Mesodermal cell (in vitro differentiated cells): ENCODE measurements around the gene ACTMAP. TPM values are rescaled to one million over a fixed set of nuclear protein-coding genes. Genes with fewer than 3 reads are reported as not detected.

ENCODE experiments used
- H3K27ac ChIP-seq: 2 replicates; pipeline ENCODE4 v1.7.0; 2013; ENCODE audit warnings: mild to moderate bottlenecking, low read depth, low read length, moderate library complexity; ENCODE audit not compliant: severe bottlenecking
- H3K36me3 ChIP-seq: 2 replicates; pipeline ENCODE4 v1.7.1; 2013; ENCODE audit warnings: mild to moderate bottlenecking, low read length, moderate library complexity; ENCODE audit not compliant: control insufficient read depth, insufficient read depth
- H3K4me1 ChIP-seq: one replicate; pipeline ENCODE4 v1.7.1; 2013; ENCODE audit warnings: mild to moderate bottlenecking, low read length; ENCODE audit not compliant: insufficient read depth, control insufficient read depth, poor library complexity, severe bottlenecking
- H3K4me3 ChIP-seq: 2 replicates; pipeline ENCODE4 v1.7.0; 2013; ENCODE audit warnings: low read length, control low read depth, mild to moderate bottlenecking; ENCODE audit not compliant: insufficient read depth, poor library complexity, severe bottlenecking; ENCODE audit errors: extremely low read depth
- H3K9me3 ChIP-seq: 2 replicates; pipeline ENCODE4 v1.7.1; 2013; ENCODE audit warnings: mild to moderate bottlenecking, low read length, moderate library complexity; ENCODE audit not compliant: control insufficient read depth
- WGBS, 2 experiments: methylation state at CpG; one replicate each; pipeline ENCODE4 v1.1.5; 2013; ENCODE audit warnings: missing lambda C conversion rate in 2 of 2; ENCODE audit not compliant: insufficient coverage in 2 of 2; 5-methylcytosine and 5-hydroxymethylcytosine counted together
- polyA plus RNA-seq, 2 experiments: library from polyadenylated mRNA; stranded (reverse); fragments of 50-300 nt; gene quantifications; one replicate each; pipeline ENCODE4 v1.2.3, GENCODE V29; 2013

ACTMAP gene, protein sequence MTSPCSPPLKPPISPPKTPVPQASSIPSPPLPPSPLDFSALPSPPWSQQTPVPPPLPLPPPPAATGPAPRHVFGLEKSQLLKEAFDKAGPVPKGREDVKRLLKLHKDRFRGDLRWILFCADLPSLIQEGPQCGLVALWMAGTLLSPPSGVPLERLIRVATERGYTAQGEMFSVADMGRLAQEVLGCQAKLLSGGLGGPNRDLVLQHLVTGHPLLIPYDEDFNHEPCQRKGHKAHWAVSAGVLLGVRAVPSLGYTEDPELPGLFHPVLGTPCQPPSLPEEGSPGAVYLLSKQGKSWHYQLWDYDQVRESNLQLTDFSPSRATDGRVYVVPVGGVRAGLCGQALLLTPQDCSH
- polyA plus RNA-seq (2013, experiment 1 of 2): 17.0 TPM
- polyA plus RNA-seq (2013, experiment 2 of 2): 18.0 TPM

DNA sequence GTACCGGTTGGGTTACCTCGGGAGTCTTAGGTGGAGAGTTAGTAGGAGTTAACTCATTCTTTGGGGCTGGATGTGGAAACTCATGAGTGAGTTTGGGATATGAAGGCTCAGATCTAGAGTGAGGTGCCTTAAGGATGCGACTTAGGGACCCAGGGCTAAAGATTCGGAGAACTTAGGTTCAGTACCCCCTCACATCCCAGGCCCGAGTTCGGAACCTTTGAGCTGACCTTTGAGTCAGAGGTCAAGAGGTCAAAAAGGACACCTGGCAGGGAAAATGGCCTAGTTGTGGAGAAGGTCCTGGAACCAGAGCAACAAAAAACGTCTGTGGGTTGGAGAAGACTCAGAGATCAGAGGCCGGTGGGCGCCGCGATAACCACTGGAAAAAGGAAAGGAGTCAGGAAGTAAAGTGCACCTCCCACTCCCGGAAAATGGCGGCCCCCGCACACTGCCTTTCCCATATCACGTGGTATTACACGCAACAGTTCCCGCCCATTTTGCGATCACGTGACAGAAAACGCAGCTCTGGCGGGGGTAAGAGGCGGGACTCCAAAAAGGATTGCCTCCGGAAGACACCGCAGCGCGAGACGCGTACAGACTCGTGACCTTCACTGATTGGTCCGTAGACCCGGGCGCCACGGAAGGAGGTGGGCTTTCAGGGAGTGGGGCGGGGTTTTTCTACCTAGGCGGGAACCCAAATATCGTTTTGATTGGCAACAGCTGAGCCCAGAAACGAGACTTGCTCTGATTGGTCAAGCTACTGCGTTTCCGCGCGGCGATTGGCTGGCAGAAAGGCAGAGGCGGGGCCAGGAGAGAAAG is at the start of gene ACTMAP:
ACTMAP (minus strand) TSS at position 420 of the 816 bp plus-strand sequence. CDS start 674 bp downstream, outside the sequence.
- Histone ChIP-seq H3K27ac (peak within 1 kb of the TSS; percentile 96), H3K9me3 (no peaks in the 10 kb centered on the region), H3K4me3 (peak within 1 kb of the TSS; percentile 92), H3K36me3 (peaks cover 36% of the 10 kb centered on the region), H3K4me1 (peaks cover 28% of the 10 kb centered on the region)
- 0 to 2% methylated on average over 37 to 42 of the region's 43 CpGs for WGBS, 2 experiments

DNA sequence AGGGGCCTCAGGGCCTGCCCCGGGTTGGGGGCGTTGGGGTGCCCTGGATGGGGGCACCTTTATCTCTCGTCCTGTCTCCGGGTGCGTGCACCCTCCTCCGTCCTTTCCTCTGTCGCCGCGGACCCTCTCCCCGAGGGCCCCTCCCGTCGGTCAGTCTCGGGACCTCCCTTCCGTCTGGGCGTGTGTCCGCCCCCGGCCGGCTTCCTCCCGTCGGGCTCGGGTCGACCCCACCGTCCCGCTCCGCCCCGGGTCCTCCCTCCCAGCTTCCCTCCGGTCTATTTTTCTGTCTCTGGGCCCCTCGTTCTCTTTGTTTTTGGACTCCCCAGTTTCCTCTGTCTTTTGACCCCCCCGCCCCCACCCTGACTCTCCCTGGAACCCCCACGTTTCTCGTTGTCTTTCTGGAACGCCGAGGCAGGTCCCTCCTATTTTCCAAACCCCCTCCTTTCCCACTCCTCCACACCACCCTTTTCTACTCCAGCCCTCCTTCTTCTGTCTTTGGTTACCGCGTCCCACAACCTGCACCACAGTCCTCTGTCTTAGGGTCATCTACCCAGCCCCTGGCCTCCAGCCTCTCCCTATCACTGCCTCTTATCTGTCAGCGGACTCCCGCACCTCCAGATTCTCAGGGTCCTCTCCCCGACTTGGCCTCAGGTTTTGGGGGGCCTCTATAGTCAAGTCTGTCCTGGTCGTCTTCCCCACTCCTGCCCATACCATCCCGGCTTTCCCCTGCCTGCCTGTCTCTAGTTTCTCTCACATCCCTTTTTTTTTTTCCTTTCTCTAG is 49.5 kb upstream of the ACTMAP start:
- WGBS, 2 experiments: 4% methylated on average over 32 to 40 of the region's 40 CpGs
- Histone ChIP-seq H3K9me3 (no peaks in the 10 kb centered on the region), H3K4me3 (peak overlapping the region; percentile 73), H3K27ac (peak overlapping the region; percentile 84), H3K36me3 (peaks cover 48% of the 10 kb centered on the region), H3K4me1 (peaks cover 45% of the 10 kb centered on the region)

DNA sequence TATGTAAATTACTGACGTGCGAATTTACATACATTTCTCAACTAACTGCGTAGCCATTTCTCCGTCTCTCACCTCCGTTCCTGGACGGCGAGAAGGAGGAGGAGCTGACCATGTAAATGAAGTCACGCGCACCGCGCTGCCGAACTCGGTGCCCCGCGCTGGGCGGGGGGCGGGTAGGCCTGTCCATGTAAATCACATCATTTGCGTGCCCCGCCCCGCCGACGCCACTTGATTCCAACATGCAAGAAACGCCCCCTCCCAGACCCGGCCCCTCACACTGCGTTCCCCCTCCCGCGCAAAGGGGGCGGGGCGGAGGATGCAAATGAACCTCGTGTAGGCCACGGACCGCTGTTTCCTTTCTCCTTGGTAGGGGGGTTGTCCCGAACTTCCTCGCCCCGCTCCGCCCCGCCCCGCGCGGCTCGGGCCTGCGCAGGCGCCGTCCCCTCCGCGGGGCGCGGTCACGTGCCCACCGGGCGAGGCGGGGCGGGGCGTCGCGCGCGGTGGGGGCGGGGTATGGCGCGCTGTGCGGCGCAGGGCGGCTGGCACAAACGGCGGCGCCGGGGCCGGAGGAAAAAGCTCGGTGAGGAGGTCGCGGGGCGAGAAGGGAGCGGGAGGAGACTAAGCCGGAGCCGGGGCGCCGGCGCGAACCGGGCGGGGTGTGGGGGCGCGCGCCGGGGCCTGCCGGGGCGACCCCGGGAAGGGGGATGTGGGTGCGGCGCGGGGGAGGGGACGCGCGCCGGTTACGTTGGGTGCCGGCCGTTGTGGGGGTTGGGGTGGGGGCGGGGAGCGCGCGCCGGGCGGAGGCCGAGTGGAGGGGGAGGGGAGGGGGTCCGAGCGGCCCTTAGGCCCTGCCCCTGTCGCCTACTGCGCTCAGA is 48.6 kb upstream of the ACTMAP start, which contains the start of gene EGLN2:
EGLN2 (plus strand) TSS at position 509 of the 875 bp plus-strand sequence. CDS start 1,382 bp downstream, outside the sequence.
- 0% methylated on average over 10 to 46 of the region's 110 CpGs for WGBS, 2 experiments
- peak within 1 kb of the TSS; percentile 73 for H3K4me3 ChIP-seq
- H3K4me1 ChIP-seq: peaks cover 39% of the 10 kb centered on the region
- no peaks in the 10 kb centered on the region for H3K9me3 ChIP-seq
- H3K36me3 ChIP-seq: peaks cover 40% of the 10 kb centered on the region
- peak within 1 kb of the TSS; percentile 90 for H3K27ac ChIP-seq

DNA sequence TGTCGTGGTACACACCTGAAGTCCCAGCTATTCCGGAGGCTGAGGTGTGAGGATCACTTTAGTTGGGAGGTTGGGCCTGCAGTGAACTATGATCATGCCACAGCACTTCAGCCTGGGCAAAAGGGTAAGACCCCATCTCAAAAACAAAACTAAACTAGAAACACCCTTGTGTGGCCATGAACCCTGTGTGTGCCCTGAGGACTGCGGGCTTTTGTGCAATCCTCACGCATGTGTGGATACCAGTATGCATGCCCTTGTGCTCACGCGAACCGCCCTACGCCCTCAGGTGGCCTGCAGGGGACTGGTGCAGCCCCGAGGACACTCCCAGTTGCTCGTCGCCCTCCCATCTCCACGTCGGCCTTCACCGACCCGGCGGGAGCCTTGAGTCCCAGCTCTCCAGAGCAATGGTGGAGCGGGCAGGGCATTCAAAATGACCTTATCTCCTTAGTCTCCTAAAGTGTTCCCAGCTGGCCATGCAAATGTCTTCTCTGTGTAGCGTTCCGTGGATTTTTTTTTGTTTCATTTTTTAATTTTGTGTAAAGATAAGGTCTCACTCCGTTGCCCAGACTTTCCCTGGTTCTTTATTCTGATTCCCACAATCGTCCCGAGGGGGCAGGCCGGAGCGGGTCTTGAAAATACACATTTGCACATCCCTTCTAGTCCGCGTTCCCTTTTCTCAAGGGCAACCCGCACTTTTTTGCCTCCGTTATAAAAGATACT is 47.8 kb upstream of the ACTMAP start:
- H3K9me3 ChIP-seq: no peaks in the 10 kb centered on the region
- H3K36me3 ChIP-seq: peaks cover 32% of the 10 kb centered on the region
- peak overlapping the region; percentile 90 for H3K27ac ChIP-seq
- 15% methylated on average over 20 to 22 of the region's 28 CpGs for WGBS, 2 experiments
- H3K4me1 ChIP-seq: peaks cover 31% of the 10 kb centered on the region
- H3K4me3 ChIP-seq: peak overlapping the region; percentile 40

DNA sequence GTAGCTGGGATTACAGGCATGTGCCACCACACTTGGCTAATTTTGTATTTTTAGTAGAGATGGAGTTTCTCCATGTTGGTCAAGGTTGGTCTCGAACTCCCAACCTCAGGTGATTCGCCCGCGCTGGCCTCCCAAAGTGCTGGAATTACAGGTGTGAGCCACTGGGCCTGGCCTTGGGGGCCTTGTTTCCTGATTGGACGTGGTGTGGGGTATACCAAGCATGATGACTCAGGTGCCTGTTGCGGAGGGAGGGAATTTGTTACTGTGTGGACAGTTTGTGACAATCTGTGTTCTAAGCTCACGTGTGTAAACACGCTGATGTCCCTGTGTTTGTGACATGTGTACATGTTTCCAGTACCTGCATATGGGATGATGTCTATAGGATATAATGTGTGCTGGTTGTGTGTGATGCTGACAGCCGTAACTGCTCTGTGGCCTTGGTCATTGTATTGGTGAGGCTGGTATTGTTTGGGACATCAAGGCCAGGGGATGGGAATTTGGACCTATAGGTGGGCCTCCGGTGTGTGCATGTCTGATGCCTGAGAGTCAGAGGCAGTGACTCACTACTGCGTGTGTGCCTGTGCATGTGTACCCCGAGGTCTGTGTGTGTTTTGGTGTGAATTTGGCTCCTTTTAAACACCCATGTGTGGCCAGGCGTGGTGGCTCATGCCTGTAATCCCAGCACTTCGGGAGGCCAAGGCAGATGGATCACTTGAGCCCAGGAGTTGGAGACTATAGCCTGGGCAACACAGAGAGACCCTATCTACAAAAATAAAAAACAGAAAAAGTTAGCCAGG is 47.1 kb upstream of the ACTMAP start:
- no peaks in the 10 kb centered on the region for H3K9me3 ChIP-seq
- peaks cover 31% of the 10 kb centered on the region for H3K36me3 ChIP-seq
- no peak overlapping the region for H3K4me3 ChIP-seq
- peaks cover 24% of the 10 kb centered on the region for H3K4me1 ChIP-seq
- no peak overlapping the region for H3K27ac ChIP-seq
- 94 to 97% methylated on average over 13 to 14 of the region's 14 CpGs for WGBS, 2 experiments

DNA sequence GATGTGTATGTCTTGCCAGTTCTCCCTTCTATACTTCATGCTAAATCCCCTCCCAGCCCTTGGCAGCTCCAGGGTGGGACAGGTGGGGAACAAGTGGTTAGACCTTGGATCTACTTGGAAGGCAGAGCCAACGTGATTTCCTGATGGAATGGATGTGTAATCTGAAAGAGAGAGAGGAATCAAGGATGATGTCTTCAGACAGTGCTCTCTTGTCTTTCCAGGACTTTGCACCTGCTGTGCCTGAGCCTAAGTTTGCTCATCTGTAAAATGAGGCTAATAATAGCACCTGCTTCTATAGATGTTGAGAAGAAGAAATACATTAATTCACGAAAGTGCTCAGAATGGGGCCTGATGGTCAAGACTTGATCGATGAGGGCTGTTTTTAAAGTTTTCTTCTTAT is 41.7 kb upstream of the ACTMAP start:
- 86 to 94% methylated on average over 3 of the region's 3 CpGs for WGBS, 2 experiments

DNA sequence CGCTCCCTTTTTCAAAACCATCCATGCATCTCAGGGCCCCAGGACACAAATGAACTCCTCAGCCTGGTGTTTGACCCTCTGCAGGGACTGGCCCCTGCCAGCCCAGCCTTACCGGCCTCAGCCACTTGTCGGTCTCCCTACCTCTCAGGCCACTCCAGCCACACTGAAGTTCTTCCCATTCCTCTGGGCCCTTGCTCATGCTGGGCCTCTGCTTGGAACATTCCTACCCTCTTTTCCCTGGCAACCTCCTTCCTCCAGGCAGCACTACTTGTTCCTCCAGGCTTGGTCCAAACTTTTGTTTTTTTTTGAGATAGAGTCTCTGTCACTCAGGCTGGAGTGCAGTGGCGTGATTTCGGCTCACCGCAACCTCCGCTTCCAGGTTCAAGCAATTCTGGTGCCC is 41.1 kb upstream of the ACTMAP start:
- H3K27ac ChIP-seq: no peak overlapping the region
- no peaks in the 10 kb centered on the region for H3K9me3 ChIP-seq
- peaks cover 15% of the 10 kb centered on the region for H3K36me3 ChIP-seq
- H3K4me3 ChIP-seq: no peak overlapping the region
- H3K4me1 ChIP-seq: no peaks in the 10 kb centered on the region
- WGBS, 2 experiments: 72 to 73% methylated on average over 6 to 7 of the region's 7 CpGs

More for the DNA sequence above, 41.7 kb upstream of the ACTMAP start:
- no peaks in the 10 kb centered on the region for H3K9me3 ChIP-seq
- no peak overlapping the region for H3K4me3 ChIP-seq
- H3K4me1 ChIP-seq: no peaks in the 10 kb centered on the region
- H3K36me3 ChIP-seq: peaks cover 10% of the 10 kb centered on the region
- no peak overlapping the region for H3K27ac ChIP-seq

DNA sequence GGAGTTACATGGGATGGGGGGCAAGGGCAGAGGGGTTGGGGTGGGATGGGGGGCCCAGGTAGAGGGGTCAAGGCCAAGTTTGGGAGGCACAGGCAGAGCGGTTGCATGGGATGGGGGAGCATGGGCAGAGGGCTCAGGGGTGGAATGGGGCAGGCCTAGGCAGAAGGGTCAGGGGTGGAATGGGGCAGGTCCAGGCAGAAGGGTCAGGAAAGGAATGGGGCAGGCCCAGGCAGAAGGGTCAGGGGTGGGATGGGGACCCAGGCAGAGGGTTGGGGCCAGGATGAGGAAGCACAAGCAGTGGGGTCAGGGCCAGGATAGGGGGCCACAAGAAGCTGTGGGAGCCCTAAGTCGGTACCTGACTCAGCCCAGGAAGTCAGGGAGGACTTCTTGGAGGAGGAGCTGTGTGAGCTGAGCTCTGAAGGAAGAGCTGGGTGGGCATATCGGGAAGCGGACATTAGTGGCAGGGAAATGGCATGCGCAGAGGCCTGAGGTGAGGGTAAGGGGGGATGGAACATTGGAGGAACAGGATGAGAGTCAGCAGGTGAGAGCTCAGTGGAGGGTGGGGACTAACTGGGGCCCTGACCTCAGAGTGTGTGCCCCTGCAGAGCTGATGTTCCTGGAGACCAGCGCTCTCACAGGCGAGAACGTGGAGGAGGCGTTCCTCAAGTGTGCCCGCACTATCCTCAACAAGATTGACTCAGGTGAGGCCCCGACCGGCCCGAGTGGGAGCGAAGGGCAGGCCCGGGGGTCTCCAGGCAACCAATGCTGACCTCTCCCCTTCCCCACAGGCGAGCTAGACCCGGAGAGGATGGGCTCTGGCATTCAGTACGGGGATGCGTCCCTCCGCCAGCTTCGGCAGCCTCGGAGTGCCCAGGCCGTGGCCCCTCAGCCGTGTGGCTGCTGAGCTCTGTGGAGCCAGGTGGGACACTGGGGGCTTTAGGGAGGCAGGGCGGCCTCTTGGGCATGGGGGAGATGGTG is 36.1 kb upstream of the ACTMAP start:
- peaks cover 10% of the 10 kb centered on the region for H3K36me3 ChIP-seq
- no peak overlapping the region for H3K4me3 ChIP-seq
- no peaks in the 10 kb centered on the region for H3K9me3 ChIP-seq
- no peaks in the 10 kb centered on the region for H3K4me1 ChIP-seq
- WGBS, 2 experiments: 93 to 95% methylated on average over 22 to 23 of the region's 25 CpGs
- no peak overlapping the region for H3K27ac ChIP-seq
